K562 (cell line): ENCODE results near the gene PRELID3B. TPM values are rescaled to one million over a fixed set of nuclear protein-coding genes. Genes with fewer than 3 reads are reported as not detected.
A peak's percentile ranks its signal among the peaks of the same experiment; 100 is the strongest.

Experiments
- REST ChIP-seq, 2 experiments: fragments of 450-650 bp; formaldehyde crosslinking in 1 of 2; IDR thresholded peaks; 2 replicates each; pipeline versions ENCODE4 v1.4.0 to v1.6.1; 2014 to 2020; ENCODE audit warnings: mild to moderate bottlenecking in 2 of 2, borderline replicate concordance in 1 of 2, low read depth in 1 of 2
- polyA plus RNA-seq, 8 experiments: library from polyadenylated mRNA; depleted of rRNA in 4 of 8; stranded (reverse) in 5 of 8; unstranded in 3 of 8; fragments of >200 nt; fragmentation: Nextera tagmentation in 2 of 8; fragmentation: Illumina TruSeq in 1 of 8; extraction: Ambion mirVana in 2 of 8; extraction: Trizol in 1 of 8; gene quantifications; 2 replicates each; pipeline versions ENCODE4 v1.2.1 to v1.2.3, GENCODE V29; 2011 to 2014; ENCODE audit warnings: inconsistent platforms in 1 of 8, missing spikeins in 1 of 8
- total RNA-seq, 7 experiments: library from RNA; depleted of rRNA in 6 of 7; stranded (reverse); fragments of >200 nt in 6 of 7; fragmentation: Illumina TruSeq in 2 of 7; extraction: Trizol in 2 of 7; gene quantifications; 2 replicates each; pipeline versions ENCODE4 v1.2.1 to v1.2.3, GENCODE V29; 2011 to 2021; ENCODE audit warnings: low replicate concordance in 1 of 7
- TF ChIP-seq, protein P1 (sequence below): fragments of 450-650 bp; formaldehyde crosslinking; IDR thresholded peaks from 2 replicates; pipeline ENCODE4 v1.4.0; 2020; ENCODE audit warnings: mild to moderate bottlenecking, moderate library complexity
- TF ChIP-seq, protein P2 (sequence below): sonication (generic); formaldehyde crosslinking; IDR thresholded peaks from 2 replicates; pipeline ENCODE4 v1.8.0; 2022; ENCODE audit warnings: mild to moderate bottlenecking, low read depth, missing genetic modification reagents

The PRELID3B gene
- total and polyA plus RNA-seq, 9 of the 15 experiments (the other 6 are each of a cell fraction or from before 2014, with no cell fraction given), result 77.0 to 186 (median 101) TPM

DNA sequence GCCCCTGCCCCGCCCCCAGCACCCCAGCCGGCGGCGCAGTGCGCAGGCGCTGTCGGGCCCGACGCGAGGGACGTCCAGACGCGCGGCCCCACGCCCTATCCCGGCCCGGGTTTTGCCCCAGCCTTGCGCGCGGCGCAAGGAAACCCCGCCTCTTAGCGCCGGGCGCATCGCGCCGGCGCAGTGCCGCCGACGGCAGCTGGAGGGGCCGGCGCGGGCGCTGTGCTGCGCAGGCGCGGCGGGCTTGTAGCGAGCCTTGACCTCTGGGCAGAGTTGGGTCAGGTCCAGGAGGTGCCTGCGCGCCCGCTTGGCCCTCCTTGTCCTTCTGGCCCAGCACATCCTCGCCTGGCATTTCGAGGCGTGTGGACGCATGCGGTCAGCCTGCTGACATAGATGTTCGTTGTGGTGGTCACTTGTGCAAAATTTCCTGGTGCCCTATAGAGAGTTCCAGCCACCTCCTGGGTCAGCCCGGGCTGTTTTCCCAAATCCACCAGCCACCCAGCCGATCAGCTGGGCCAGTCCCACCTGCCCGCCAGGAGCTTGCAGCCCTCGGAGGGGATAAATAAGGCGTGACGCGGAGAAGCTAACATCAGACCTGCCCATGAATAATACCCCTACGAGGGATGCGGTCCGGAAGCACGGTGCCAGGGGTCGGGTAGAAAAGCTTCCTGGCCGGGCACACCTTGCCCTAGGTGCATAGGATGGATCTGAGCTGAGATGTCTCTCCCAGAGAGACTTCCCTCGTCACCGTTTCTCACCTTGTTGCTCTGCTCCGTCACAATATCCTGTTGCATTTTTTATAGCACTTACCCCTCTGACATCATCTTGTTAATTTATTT is 428 bp upstream of the PRELID3B start (continued):
- TF ChIP-seq REST (IDR thresholded peaks at IDR 0.05; ENCODE audit: borderline replicate concordance) (no peak), REST (CRISPR knock-in tag; IDR thresholded peaks at IDR 0.05; ENCODE audit: low read depth) (peak; percentile 47; the same call in 1 of the 2 replicates)
- TF ChIP-seq, protein P1, sequence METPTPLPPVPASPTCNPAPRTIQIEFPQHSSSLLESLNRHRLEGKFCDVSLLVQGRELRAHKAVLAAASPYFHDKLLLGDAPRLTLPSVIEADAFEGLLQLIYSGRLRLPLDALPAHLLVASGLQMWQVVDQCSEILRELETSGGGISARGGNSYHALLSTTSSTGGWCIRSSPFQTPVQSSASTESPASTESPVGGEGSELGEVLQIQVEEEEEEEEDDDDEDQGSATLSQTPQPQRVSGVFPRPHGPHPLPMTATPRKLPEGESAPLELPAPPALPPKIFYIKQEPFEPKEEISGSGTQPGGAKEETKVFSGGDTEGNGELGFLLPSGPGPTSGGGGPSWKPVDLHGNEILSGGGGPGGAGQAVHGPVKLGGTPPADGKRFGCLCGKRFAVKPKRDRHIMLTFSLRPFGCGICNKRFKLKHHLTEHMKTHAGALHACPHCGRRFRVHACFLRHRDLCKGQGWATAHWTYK (CRISPR knock-in tag), result no peak
- TF ChIP-seq, protein P2, sequence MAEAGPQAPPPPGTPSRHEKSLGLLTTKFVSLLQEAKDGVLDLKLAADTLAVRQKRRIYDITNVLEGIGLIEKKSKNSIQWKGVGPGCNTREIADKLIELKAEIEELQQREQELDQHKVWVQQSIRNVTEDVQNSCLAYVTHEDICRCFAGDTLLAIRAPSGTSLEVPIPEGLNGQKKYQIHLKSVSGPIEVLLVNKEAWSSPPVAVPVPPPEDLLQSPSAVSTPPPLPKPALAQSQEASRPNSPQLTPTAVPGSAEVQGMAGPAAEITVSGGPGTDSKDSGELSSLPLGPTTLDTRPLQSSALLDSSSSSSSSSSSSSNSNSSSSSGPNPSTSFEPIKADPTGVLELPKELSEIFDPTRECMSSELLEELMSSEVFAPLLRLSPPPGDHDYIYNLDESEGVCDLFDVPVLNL (CRISPR knock-in tag), result no peak
